Natural killer cell treated with Interleukin-12 subunit alpha and Interleukin-12 subunit beta and Interleukin-15 and Interleukin-18, amount 100 ng/mL, for 72 hours (primary cell): ENCODE results near the gene OGDHL. TPM values are rescaled to one million over a fixed set of nuclear protein-coding genes. Genes with fewer than 3 reads are reported as not detected.
"Not testable (repeated sequence)": the region's sequence is repeated elsewhere in the genome, so short reads cannot be mapped to it uniquely, and the experiment has no call there.

Experiments
- ATAC-seq, 2 donors: fragments of 150-1000 bp; cut with Tn5 transposase in 1 of 2; sonication (Bioruptor Pico), chemical (Tn5 transposase) in 1 of 2; 2 replicates each; pipeline ENCODE4 v1.10.0; 2021
- DNase-seq: peaks from one replicate; pipeline ENCODE4 v3.0.0; 2022; ENCODE audit warnings: low spot score
- H3K27ac Mint-ChIP-seq, 2 donors: 1 replicate in 1 of 2; 2 replicates in 1 of 2; pipeline ENCODE4 v1.8.0; 2022; ENCODE audit warnings: mixed read lengths in 2 of 2, mild to moderate bottlenecking in 1 of 2, moderate library complexity in 1 of 2
- H3K27me3 Mint-ChIP-seq, 2 donors: 1 replicate in 1 of 2; 2 replicates in 1 of 2; pipeline ENCODE4 v1.8.0; 2022; ENCODE audit warnings: mixed read lengths in 2 of 2
- H3K36me3 Mint-ChIP-seq: one replicate; pipeline ENCODE4 v1.8.0; 2022; ENCODE audit warnings: mixed read lengths
- H3K4me1 Mint-ChIP-seq, 2 donors: 1 replicate in 1 of 2; 2 replicates in 1 of 2; pipeline ENCODE4 v1.8.0; 2022; ENCODE audit warnings: low read depth in 2 of 2, mixed read lengths in 2 of 2, mild to moderate bottlenecking in 1 of 2
- H3K4me3 Mint-ChIP-seq: one replicate; pipeline ENCODE4 v1.8.0; 2022; ENCODE audit warnings: mixed read lengths
- H3K9me3 Mint-ChIP-seq: 2 replicates; pipeline ENCODE4 v1.8.0; 2022; ENCODE audit warnings: mixed read lengths
- total RNA-seq, 2 donors: library from RNA; stranded (reverse); gene quantifications; one replicate each; pipeline ENCODE4 v1.2.3, GENCODE V29; 2022

Gene OGDHL
- total RNA-seq, result not detected

- H3K27ac Mint-ChIP-seq, result no peak within 1 kb of the TSS
- DNase-seq (no peak), ATAC-seq (peak; percentile 74 to 77)
- peaks cover 3% of the 10 kb centered on the region for H3K9me3 Mint-ChIP-seq
- H3K27me3 Mint-ChIP-seq, result peaks cover 23 to 29% of the 10 kb centered on the region in 2 donors
- H3K4me1 Mint-ChIP-seq, result peaks cover 0 to 9% of the 10 kb centered on the region in 2 donors
- peak within 1 kb of the TSS; percentile 53 for H3K4me3 Mint-ChIP-seq
- no peaks in the 10 kb centered on the region for H3K36me3 Mint-ChIP-seq
These were observed at the start of gene OGDHL for GRCh38 chr10:49761789-49762565. TSS of gene OGDHL (minus strand) at chr10:49762323. CDS start at chr10:49758592, 3,731 bp downstream.

GRCh38 chr10:49803988-49804387 lies 41.9 kb upstream of the OGDHL start:
- peaks cover 3% of the 10 kb centered on the region for H3K9me3 Mint-ChIP-seq
- H3K27me3 Mint-ChIP-seq, result peaks cover 12 to 22% of the 10 kb centered on the region in 2 donors
- peaks cover 6% of the 10 kb centered on the region for H3K36me3 Mint-ChIP-seq
- H3K27ac Mint-ChIP-seq, result no peak overlapping the region
- ATAC-seq (no peak), DNase-seq (no peak)
- no peaks in the 10 kb centered on the region for H3K4me1 Mint-ChIP-seq
- no peak overlapping the region for H3K4me3 Mint-ChIP-seq

GRCh38 chr10:49798275-49798674 lies 36.2 kb upstream of the OGDHL start:
- Mint-ChIP-seq H3K27me3 (peaks cover 12 to 18% of the 10 kb centered on the region in 2 donors), H3K9me3 (no peaks in the 10 kb centered on the region), H3K4me1 (no peaks in the 10 kb centered on the region), H3K27ac (no peak overlapping the region), H3K36me3 (no peaks in the 10 kb centered on the region), H3K4me3 (no peak overlapping the region)
- no peak for ATAC-seq
- no peak for DNase-seq

GRCh38 chr10:49791100-49791499 lies 29.0 kb upstream of the OGDHL start:
- DNase-seq (no peak), ATAC-seq (no peak)
- no peaks in the 10 kb centered on the region for H3K36me3 Mint-ChIP-seq
- no peaks in the 10 kb centered on the region for H3K27me3 Mint-ChIP-seq
- no peaks in the 10 kb centered on the region for H3K4me1 Mint-ChIP-seq
- H3K27ac Mint-ChIP-seq, result no peak overlapping the region
- no peak overlapping the region for H3K4me3 Mint-ChIP-seq
- no peaks in the 10 kb centered on the region for H3K9me3 Mint-ChIP-seq

- H3K9me3 Mint-ChIP-seq, result no peaks in the 10 kb centered on the region
- H3K36me3 Mint-ChIP-seq, result no peaks in the 10 kb centered on the region
- no peak for DNase-seq
- H3K27ac Mint-ChIP-seq, result no peak overlapping the region
- ATAC-seq, result no peak
- H3K27me3 Mint-ChIP-seq, result peaks cover 13 to 30% of the 10 kb centered on the region in 2 donors
- H3K4me3 Mint-ChIP-seq, result no peak overlapping the region
- no peaks in the 10 kb centered on the region for H3K4me1 Mint-ChIP-seq
These were observed 22.6 kb upstream of the OGDHL start for GRCh38 chr10:49784681-49785080.

- no peak for DNase-seq
These were observed 21.5 kb upstream of the OGDHL start for GRCh38 chr10:49783645-49784044.

GRCh38 chr10:49781247-49781646 lies 19.1 kb upstream of the OGDHL start:
- Mint-ChIP-seq H3K9me3 (no peaks in the 10 kb centered on the region), H3K27ac (no peak overlapping the region), H3K4me1 (no peaks in the 10 kb centered on the region), H3K4me3 (no peak overlapping the region), H3K36me3 (no peaks in the 10 kb centered on the region), H3K27me3 (peaks cover 17 to 38% of the 10 kb centered on the region in 2 donors)
- no peak for DNase-seq
- no peak for ATAC-seq

More at GRCh38 chr10:49783645-49784044, 21.5 kb upstream of the OGDHL start:
- no peaks in the 10 kb centered on the region for H3K36me3 Mint-ChIP-seq
- H3K27me3 Mint-ChIP-seq, result peaks cover 16 to 32% of the 10 kb centered on the region in 2 donors
- no peak overlapping the region for H3K4me3 Mint-ChIP-seq
- no peak for ATAC-seq
- H3K9me3 Mint-ChIP-seq, result no peaks in the 10 kb centered on the region
- no peaks in the 10 kb centered on the region for H3K4me1 Mint-ChIP-seq
- H3K27ac Mint-ChIP-seq, result no peak overlapping the region

GRCh38 chr10:49778197-49778596 lies 16.1 kb upstream of the OGDHL start:
- ATAC-seq (no peak), DNase-seq (no peak)
- Mint-ChIP-seq H3K36me3 (no peaks in the 10 kb centered on the region), H3K9me3 (no peaks in the 10 kb centered on the region), H3K4me3 (no peak overlapping the region), H3K27me3 (peaks cover 10 to 18% of the 10 kb centered on the region in 2 donors), H3K27ac (no peak overlapping the region), H3K4me1 (no peaks in the 10 kb centered on the region)

- no peak for ATAC-seq
- H3K36me3 Mint-ChIP-seq, result no peaks in the 10 kb centered on the region
- peaks cover 23 to 32% of the 10 kb centered on the region in 2 donors for H3K27me3 Mint-ChIP-seq
- no peak overlapping the region for H3K4me3 Mint-ChIP-seq
- DNase-seq, result no peak
- H3K9me3 Mint-ChIP-seq, result no peaks in the 10 kb centered on the region
- no peak overlapping the region for H3K27ac Mint-ChIP-seq
- no peaks in the 10 kb centered on the region for H3K4me1 Mint-ChIP-seq
These were observed 14.7 kb upstream of the OGDHL start for GRCh38 chr10:49776851-49777250.

- ATAC-seq (no peak), DNase-seq (no peak)
- Mint-ChIP-seq H3K36me3 (no peaks in the 10 kb centered on the region), H3K27ac (no peak overlapping the region), H3K27me3 (peaks cover 30 to 44% of the 10 kb centered on the region in 2 donors), H3K9me3 (no peaks in the 10 kb centered on the region), H3K4me1 (no peaks in the 10 kb centered on the region), H3K4me3 (no peak overlapping the region)
These were observed 12.9 kb upstream of the OGDHL start for GRCh38 chr10:49775014-49775413.

GRCh38 chr10:49772944-49773343 lies 10.8 kb upstream of the OGDHL start:
- H3K4me3 Mint-ChIP-seq, H3K9me3 Mint-ChIP-seq, H3K36me3 Mint-ChIP-seq: not testable (repeated sequence)

GRCh38 chr10:49771046-49771445 lies 8.9 kb upstream of the OGDHL start:
- H3K4me1 Mint-ChIP-seq, ATAC-seq, H3K36me3 Mint-ChIP-seq: not testable (repeated sequence)

More at GRCh38 chr10:49772944-49773343, 10.8 kb upstream of the OGDHL start:
- H3K4me1 Mint-ChIP-seq, ATAC-seq, DNase-seq, H3K27ac Mint-ChIP-seq: not testable (repeated sequence)
- H3K27me3 Mint-ChIP-seq, result peaks cover 29 to 42% of the 10 kb centered on the region in 2 donors

GRCh38 chr10:49769692-49770091 lies 7.6 kb upstream of the OGDHL start:
- no peaks in the 10 kb centered on the region for H3K4me1 Mint-ChIP-seq
- no peak for ATAC-seq

More at GRCh38 chr10:49771046-49771445, 8.9 kb upstream of the OGDHL start:
- H3K27me3 Mint-ChIP-seq, result peaks cover 38 to 60% of the 10 kb centered on the region in 2 donors
- H3K9me3 Mint-ChIP-seq, DNase-seq, H3K4me3 Mint-ChIP-seq, H3K27ac Mint-ChIP-seq: not testable (repeated sequence)

GRCh38 chr10:49768731-49769130 lies 6.6 kb upstream of the OGDHL start:
- no peak overlapping the region for H3K27ac Mint-ChIP-seq
- H3K36me3 Mint-ChIP-seq, result no peaks in the 10 kb centered on the region
- ATAC-seq (no peak), DNase-seq (no peak)
- no peaks in the 10 kb centered on the region for H3K4me1 Mint-ChIP-seq
- no peak overlapping the region for H3K4me3 Mint-ChIP-seq
- peaks cover 41 to 61% of the 10 kb centered on the region in 2 donors for H3K27me3 Mint-ChIP-seq
- no peaks in the 10 kb centered on the region for H3K9me3 Mint-ChIP-seq

More at GRCh38 chr10:49769692-49770091, 7.6 kb upstream of the OGDHL start:
- H3K36me3 Mint-ChIP-seq, result no peaks in the 10 kb centered on the region
- H3K27me3 Mint-ChIP-seq, result peaks cover 38 to 60% of the 10 kb centered on the region in 2 donors
- no peak for DNase-seq
- no peak overlapping the region for H3K4me3 Mint-ChIP-seq
- no peak overlapping the region for H3K27ac Mint-ChIP-seq
- no peaks in the 10 kb centered on the region for H3K9me3 Mint-ChIP-seq
